GM12873 (cell line): ENCODE data around the gene LCE2D.
"Not testable (repeated sequence)": the region's sequence is repeated elsewhere in the genome, so short reads cannot be mapped to it uniquely, and the experiment has no call there.

Experiments used
- CTCF ChIP-seq: IDR thresholded peaks from 2 replicates; pipeline ENCODE4 v1.5.1; 2012; ENCODE audit warnings: low read depth, mild to moderate bottlenecking, moderate library complexity, low read length, control low read depth; ENCODE audit not compliant: insufficient read depth; ENCODE audit errors: missing control alignments

Gene LCE2D

GRCh38 chr1:152685823-152686222 lies 22.6 kb downstream of the LCE2D start, which contains the start of gene LCE2B:
Gene LCE2B, plus strand, starts transcription at chr1:152686123. Its CDS starts 721 bp downstream, at chr1:152686844.
- not testable (repeated sequence) for TF ChIP-seq CTCF

- no peak for TF ChIP-seq CTCF
Measured at GRCh38 chr1:152697701-152698600, 34.8 kb downstream of the LCE2D start, which contains the start of gene LCE2A. Gene LCE2A, plus strand, starts transcription at chr1:152698345. Its CDS starts 557 bp downstream, at chr1:152698902.

- no peak for TF ChIP-seq CTCF
Measured at GRCh38 chr1:152699746-152700145, 36.6 kb downstream of the LCE2D start.

GRCh38 chr1:152707860-152708259 lies 44.7 kb downstream of the LCE2D start, which contains the start of gene LCE4A:
Gene LCE4A, plus strand, starts transcription at chr1:152708160. Its CDS starts 916 bp downstream, at chr1:152709076.
- TF ChIP-seq CTCF, result no peak
